ENCODE measurements around the gene ZDHHC24. TPM values are rescaled to one million over a fixed set of nuclear protein-coding genes. Genes with fewer than 3 reads are reported as not detected.

Gene ZDHHC24
- total RNA-seq, 4 donors from 2014 or later, result 8.0 to 10.7 (median 9.5) TPM

GRCh38 chr11:66581261-66581660 is 35.4 kb upstream of the ZDHHC24 start:
- H3K9me3 ChIP-seq, result peaks cover 0 to 11% (median 10%) of the 10 kb centered on the region in 3 donors
- no peak for DNase-seq
- H3K27me3 ChIP-seq, result no peaks in the 10 kb centered on the region
- TF ChIP-seq POLR2A (IDR thresholded peaks at IDR 0.05), result no peak
- TF ChIP-seq CTCF (IDR thresholded peaks at IDR 0.05), result no peak
- H3K4me1 ChIP-seq, result peaks cover 0 to 7% (median 0%) of the 10 kb centered on the region in 3 donors
- intact Hi-C loops (cut with DNase I), result loop anchor here (5.0 kb wide), 1 partner anchor 96 kb away; the partner anchor contains the start of gene RBM4B
- WGBS, 2 donors, result 73 to 88% methylated on average over 3 of the region's 3 CpGs
- H3K27ac ChIP-seq, result no peak overlapping the region
- no peak overlapping the region for H3K4me3 ChIP-seq
- H3K36me3 ChIP-seq, result no peaks in the 10 kb centered on the region

GRCh38 chr11:66580803-66581202 is 35.0 kb upstream of the ZDHHC24 start:
- no peak overlapping the region for H3K4me3 ChIP-seq
- no peak overlapping the region for H3K27ac ChIP-seq
- intact Hi-C loops (cut with DNase I), result loop anchor here (5.0 kb wide), 1 partner anchor 96 kb away; the partner anchor contains the start of gene RBM4B
- 36 to 66% methylated on average over 3 to 5 of the region's 5 CpGs for WGBS, 2 donors
- no peak for TF ChIP-seq POLR2A (IDR thresholded peaks at IDR 0.05)
- TF ChIP-seq CTCF (IDR thresholded peaks at IDR 0.05), result no peak
- no peaks in the 10 kb centered on the region for H3K36me3 ChIP-seq
- H3K27me3 ChIP-seq, result no peaks in the 10 kb centered on the region
- H3K9me3 ChIP-seq, result peaks cover 0 to 11% (median 10%) of the 10 kb centered on the region in 3 donors
- H3K4me1 ChIP-seq, result peaks cover 0 to 7% (median 0%) of the 10 kb centered on the region in 3 donors
- DNase-seq, result no peak

GRCh38 chr11:66579017-66579606 is 33.3 kb upstream of the ZDHHC24 start:
- intact Hi-C loops (cut with DNase I), result no loop called here
- H3K4me1 ChIP-seq, result peaks cover 0 to 7% (median 0%) of the 10 kb centered on the region in 3 donors
- 15 to 36% methylated on average over 11 to 25 of the region's 25 CpGs for WGBS, 2 donors
- peaks cover 0 to 11% (median 10%) of the 10 kb centered on the region in 3 donors for H3K9me3 ChIP-seq
- peak; percentile 76 to 82 (median 79) for TF ChIP-seq CTCF (IDR thresholded peaks at IDR 0.05)
- TF ChIP-seq POLR2A (IDR thresholded peaks at IDR 0.05), result no peak
- H3K4me3 ChIP-seq, result no peak overlapping the region
- no peaks in the 10 kb centered on the region for H3K36me3 ChIP-seq
- no peaks in the 10 kb centered on the region for H3K27me3 ChIP-seq
- H3K27ac ChIP-seq, result no peak overlapping the region
- DNase-seq, result no peak

GRCh38 chr11:66570850-66571180 is 25.0 kb upstream of the ZDHHC24 start:
- Histone ChIP-seq H3K27me3 (peaks cover 0 to 9% (median 0%) of the 10 kb centered on the region in 4 donors), H3K27ac (no peak overlapping the region), H3K9me3 (no peaks in the 10 kb centered on the region), H3K4me1 (peaks cover 11 to 20% (median 14%) of the 10 kb centered on the region in 3 donors), H3K4me3 (no peak overlapping the region), H3K36me3 (peaks cover 0 to 5% (median 0%) of the 10 kb centered on the region in 3 donors)
- WGBS, 2 donors, result 71 to 76% methylated on average over 2 of the region's 2 CpGs
- intact Hi-C loops (cut with DNase I), result no loop called here
- no peak for DNase-seq
- TF ChIP-seq POLR2A (IDR thresholded peaks at IDR 0.05) (no peak), CTCF (IDR thresholded peaks at IDR 0.05) (no peak)

- WGBS, 2 donors, result 45 to 59% methylated on average over 5 of the region's 5 CpGs
Measured at GRCh38 chr11:66570079-66570849, 24.4 kb upstream of the ZDHHC24 start.

More at GRCh38 chr11:66570079-66570849, 24.4 kb upstream of the ZDHHC24 start:
- H3K27ac ChIP-seq, result no peak overlapping the region
- TF ChIP-seq POLR2A (IDR thresholded peaks at IDR 0.05), result no peak
- H3K9me3 ChIP-seq, result no peaks in the 10 kb centered on the region
- no peak overlapping the region for H3K4me3 ChIP-seq
- peaks cover 11 to 20% (median 14%) of the 10 kb centered on the region in 3 donors for H3K4me1 ChIP-seq
- intact Hi-C loops (cut with DNase I), result no loop called here
- peaks cover 0 to 10% (median 0%) of the 10 kb centered on the region in 3 donors for H3K36me3 ChIP-seq
- peaks cover 0 to 9% (median 0%) of the 10 kb centered on the region in 4 donors for H3K27me3 ChIP-seq
- no peak for DNase-seq

Data from esophagus squamous epithelium (tissue), 5 donors.